Endothelial cell of umbilical vein (primary cell): ENCODE measurements around the gene ZNF341. TPM values are rescaled to one million over a fixed set of nuclear protein-coding genes. Genes with fewer than 3 reads are reported as not detected.

ENCODE experiments used
- BruUV-seq: library from RNA; stranded (reverse); fragments of 400-500 nt; replicated peaks from 2 replicates; lab custom pipeline; 2021; lab: Mats Ljungman, UMichigan
- CTCF ChIA-PET: fragments of 300-600, 350-600 bp; sonication (Branson Sonifier 250); formaldehyde crosslinking; loops from one replicate; lab custom pipeline; 2021; ENCODE audit warnings: antibody characterized with exemption, inconsistent platforms; lab: Charles Lee
- POLR2A ChIA-PET: fragments of 300-600, 350-600 bp; sonication (Branson Sonifier 250); formaldehyde crosslinking; loops from one replicate; lab custom pipeline; 2021; ENCODE audit warnings: antibody characterized with exemption, inconsistent platforms; lab: Charles Lee
- DNase-seq: peaks from one replicate; pipeline ENCODE4 v3.0.0-alpha.2; 2011; ENCODE audit warnings: low read depth, low spot score
- FAIRE-seq: peaks from 2 replicates; lab custom pipeline; 2011; peaks lifted over from hg19 to GRCh38; lab: Jason Lieb, UNC
- H2AFZ ChIP-seq: 2 replicates; pipeline ENCODE4 v1.6.0; 2012; ENCODE audit warnings: low read depth, low read length, control low read depth, inconsistent platforms
- H3K27ac ChIP-seq: 2 replicates; pipeline ENCODE4 v1.5.1; 2011; ENCODE audit warnings: low read depth, mild to moderate bottlenecking, control low read depth, low read length, moderate library complexity; ENCODE audit not compliant: insufficient read depth
- H3K27me3 ChIP-seq, 2 experiments: 2 replicates each; pipeline versions ENCODE4 v1.6.0 to v1.6.1; 2011; ENCODE audit warnings: low read length in 2 of 2, mixed read lengths in 1 of 2; ENCODE audit not compliant: control insufficient read depth in 2 of 2, insufficient read depth in 2 of 2
- H3K36me3 ChIP-seq, 2 experiments: 2 replicates in 1 of 2; 3 replicates in 1 of 2; pipeline ENCODE4 v1.5.1; 2011; ENCODE audit warnings: low read length in 2 of 2, mild to moderate bottlenecking in 1 of 2, moderate library complexity in 1 of 2; ENCODE audit not compliant: control insufficient read depth in 2 of 2, insufficient read depth in 2 of 2; ENCODE audit errors: extremely low read depth in 1 of 2
- H3K4me1 ChIP-seq: 3 replicates; pipeline ENCODE4 v1.5.1; 2011; ENCODE audit warnings: mild to moderate bottlenecking, low read length; ENCODE audit not compliant: control insufficient read depth, insufficient read depth; ENCODE audit errors: extremely low read depth
- H3K4me2 ChIP-seq: 2 replicates; pipeline ENCODE4 v1.6.1; 2011; ENCODE audit warnings: low read length, control low read depth, mixed read lengths; ENCODE audit not compliant: insufficient read depth
- H3K4me3 ChIP-seq, 3 experiments: fragments of 200-600 bp in 1 of 3; sonication (generic), shearing (Covaris generic) in 1 of 3; replicated peaks in 1 of 3; 2 replicates each; pipeline ENCODE4 v1.5.1; 2011 to 2016; ENCODE audit warnings: control low read depth in 3 of 3, low read length in 3 of 3, mild to moderate bottlenecking in 2 of 3, inconsistent platforms in 1 of 3, low read depth in 1 of 3, moderate library complexity in 1 of 3; ENCODE audit not compliant: insufficient read depth in 1 of 3
- H3K79me2 ChIP-seq: 2 replicates; pipeline ENCODE4 v1.6.0; 2012; ENCODE audit warnings: low read length, inconsistent platforms; ENCODE audit not compliant: control insufficient read depth, insufficient read depth
- H3K9ac ChIP-seq: replicated peaks from 2 replicates; pipeline ENCODE3; 2011; ENCODE audit warnings: low read length, control low read depth; ENCODE audit not compliant: insufficient read depth; ENCODE audit errors: extremely low read depth
- H3K9me1 ChIP-seq: replicated peaks from 3 replicates; pipeline ENCODE4 v1.6.0; 2011; ENCODE audit warnings: mild to moderate bottlenecking, low read length; ENCODE audit not compliant: control insufficient read depth, insufficient read depth; ENCODE audit errors: extremely low read depth
- H3K9me3 ChIP-seq: replicated peaks from 2 replicates; pipeline ENCODE4 v1.5.1; 2012; ENCODE audit warnings: low read length, inconsistent platforms; ENCODE audit not compliant: control insufficient read depth, insufficient read depth
- H4K20me1 ChIP-seq: replicated peaks from 2 replicates; pipeline ENCODE3; 2011; ENCODE audit warnings: mild to moderate bottlenecking, low read length; ENCODE audit not compliant: control insufficient read depth, insufficient read depth; ENCODE audit errors: extremely low read depth
- CTCF ChIP-seq, 2 donors: IDR thresholded peaks; 1 replicate in 1 of 2; 2 replicates in 1 of 2; pipeline ENCODE4 v1.5.1; 2011; ENCODE audit warnings: low read length in 2 of 2, mild to moderate bottlenecking in 2 of 2, moderate library complexity in 2 of 2, control low read depth in 1 of 2, inconsistent platforms in 1 of 2, low read depth in 1 of 2; ENCODE audit not compliant: insufficient read depth in 1 of 2; ENCODE audit errors: extremely low read depth in 1 of 2
- EZH2 ChIP-seq: IDR thresholded peaks from 2 replicates; pipeline ENCODE4 v1.6.1; 2012; ENCODE audit warnings: borderline replicate concordance, low read depth, mild to moderate bottlenecking, moderate library complexity, low read length, inconsistent platforms; ENCODE audit not compliant: severe bottlenecking
- FOS ChIP-seq: IDR thresholded peaks from 2 replicates; pipeline ENCODE4 v1.6.1; 2011; ENCODE audit warnings: mild to moderate bottlenecking, low read length, moderate library complexity, borderline replicate concordance; ENCODE audit not compliant: insufficient read depth
- GATA2 ChIP-seq: IDR thresholded peaks from 2 replicates; pipeline ENCODE4 v1.7.0; 2011; ENCODE audit warnings: low read depth, mild to moderate bottlenecking, moderate library complexity, mixed read lengths, low read length; ENCODE audit not compliant: insufficient read length, insufficient read depth
- JUN ChIP-seq: IDR thresholded peaks from 2 replicates; pipeline ENCODE4 v1.6.1; 2011; ENCODE audit warnings: borderline replicate concordance, low read depth; ENCODE audit not compliant: insufficient read length, insufficient read depth
- MAX ChIP-seq: IDR thresholded peaks from 2 replicates; pipeline ENCODE4 v1.6.1; 2011; ENCODE audit not compliant: insufficient read depth, insufficient read length
- MYC ChIP-seq: IDR thresholded peaks from one replicate; pipeline ENCODE4 v1.6.1; 2011; ENCODE audit warnings: mild to moderate bottlenecking, low read depth, low read length
- POLR2A ChIP-seq: IDR thresholded peaks from 2 replicates; pipeline ENCODE4 v1.6.1; 2012; ENCODE audit warnings: low read depth, mild to moderate bottlenecking, control low read depth, low read length
- POLR2AphosphoS5 ChIP-seq: IDR thresholded peaks from 2 replicates; pipeline ENCODE4 v1.6.1; 2012; ENCODE audit warnings: low read depth, mild to moderate bottlenecking, control low read depth, low read length, moderate library complexity; ENCODE audit not compliant: insufficient read depth
- dilution Hi-C: fragments of 300-500 bp; cut with MboI; formaldehyde crosslinking; loops from one replicate; pipeline ENCODE4 v1.15.0; 2019; ENCODE audit warnings: low sequenced_read_pairs; ENCODE audit not compliant: extremely low pct_ligation_motif_present
- intact Hi-C: fragments of 100-400 bp; cut with micrococcal nuclease; formaldehyde crosslinking; loops from one replicate; pipeline ENCODE4 v1.10.0; 2022
- polyA plus RNA-seq, 4 experiments: library from polyadenylated mRNA; depleted of rRNA in 3 of 4; stranded (reverse) in 3 of 4; unstranded in 1 of 4; fragments of >200 nt; gene quantifications; 2 replicates each; pipeline versions ENCODE4 v1.2.1 to v1.2.3, GENCODE V29; 2011 to 2012; ENCODE audit warnings: missing spikeins in 1 of 4
- total RNA-seq: library from RNA; stranded (reverse); gene quantifications from 2 replicates; pipeline ENCODE4 v1.2.3, GENCODE V29; 2021

ZNF341 gene
- total and polyA plus RNA-seq, 2 donors (not counting 3 experiments of a cell fraction or from before 2014, with no cell fraction given), result 4.9 TPM

- Histone ChIP-seq H4K20me1 (no peaks in the 10 kb centered on the region), H3K4me2 (no peak overlapping the region), H3K27ac (no peak overlapping the region), H3K79me2 (no peaks in the 10 kb centered on the region), H3K9ac (no peak overlapping the region), H3K9me3 (no peaks in the 10 kb centered on the region), H3K27me3 (no peaks in the 10 kb centered on the region), H3K9me1 (no peaks in the 10 kb centered on the region), H2AFZ (no peak overlapping the region), H3K4me1 (no peaks in the 10 kb centered on the region), H3K36me3 (no peaks in the 10 kb centered on the region), H3K4me3 (no peak overlapping the region)
- CTCF ChIA-PET, result no interaction called here
- BruUV-seq, result no TSS peak
- no peak for DNase-seq
- intact Hi-C loops, result no loop called here
- dilution Hi-C loops, result no loop called here
- TF ChIP-seq FOS, result no peak
- no peak for TF ChIP-seq CTCF (IDR thresholded peaks at IDR 0.05; ENCODE audit: extremely low read depth in 1 of 2, insufficient read depth in 1 of 2, low read depth in 1 of 2, low read length in 2 of 2)
- TF ChIP-seq GATA2, result no peak
- TF ChIP-seq MAX, result no peak
- no peak for TF ChIP-seq POLR2A
- no peak for TF ChIP-seq POLR2AphosphoS5
- TF ChIP-seq JUN, result no peak
- no peak for TF ChIP-seq EZH2
- TF ChIP-seq MYC, result no peak
- POLR2A ChIA-PET, result no interaction called here
- no peak for FAIRE-seq
Measured at GRCh38 chr20:33744773-33745385, 13.1 kb downstream of the ZNF341 start.
